GM12878 (cell line): ENCODE measurements around the gene RPP40. TPM values are rescaled to one million over a fixed set of nuclear protein-coding genes. Genes with fewer than 3 reads are reported as not detected.

Source experiments
- CTCF ChIP-seq, 3 experiments: IDR thresholded peaks in 2 of 3; conservative IDR thresholded peaks in 1 of 3; 2 replicates each; pipeline ENCODE4 v1.5.1; 2011; ENCODE audit warnings: low read depth in 3 of 3, low read length in 3 of 3, mild to moderate bottlenecking in 3 of 3, control low read depth in 2 of 3, moderate library complexity in 2 of 3, inconsistent platforms in 1 of 3, mixed read lengths in 1 of 3; ENCODE audit not compliant: control insufficient read depth in 2 of 3, insufficient read depth in 1 of 3; ENCODE audit errors: extremely low read depth in 1 of 3
- EGR1 ChIP-seq, 2 experiments: IDR thresholded peaks; 1 replicate in 1 of 2; 2 replicates in 1 of 2; pipeline ENCODE4 v1.6.1; 2011 to 2012; ENCODE audit warnings: low read depth in 2 of 2, low read length in 2 of 2, borderline replicate concordance in 1 of 2, mild to moderate bottlenecking in 1 of 2, moderate library complexity in 1 of 2
- EZH2 ChIP-seq: IDR thresholded peaks from 2 replicates; pipeline ENCODE4 v1.6.1; 2012; ENCODE audit warnings: low read depth, mild to moderate bottlenecking, control low read depth, inconsistent platforms, low read length, borderline replicate concordance; ENCODE audit not compliant: control insufficient read depth
- HSF1 ChIP-seq: fragments of 150-350 bp; IDR thresholded peaks from 2 replicates; pipeline ENCODE4 v1.6.1; 2014; ENCODE audit warnings: mild to moderate bottlenecking, low read depth, low read length
- MTA3 ChIP-seq: IDR thresholded peaks from 2 replicates; pipeline ENCODE4 v1.6.1; 2012; ENCODE audit warnings: low read length, inconsistent platforms, borderline replicate concordance
- NR2C1 ChIP-seq: fragments of 450-650 bp; IDR thresholded peaks from 2 replicates; pipeline ENCODE4 v1.6.1; 2017; ENCODE audit warnings: antibody characterized with exemption, mild to moderate bottlenecking, moderate library complexity
- NR2C2 ChIP-seq: IDR thresholded peaks from 2 replicates; pipeline ENCODE4 v1.6.1; 2011; ENCODE audit warnings: borderline replicate concordance, low read depth; ENCODE audit not compliant: control insufficient read depth, insufficient read length
- NR2F1 ChIP-seq: fragments of 450-650 bp; conservative IDR thresholded peaks from 2 replicates; pipeline ENCODE4 v1.6.1; 2017; ENCODE audit warnings: mild to moderate bottlenecking
- PML ChIP-seq: IDR thresholded peaks from 2 replicates; pipeline ENCODE4 v1.6.1; 2012; ENCODE audit warnings: low read length, inconsistent platforms
- RCOR1 ChIP-seq: conservative IDR thresholded peaks from 2 replicates; pipeline ENCODE4 v1.6.1; 2012; ENCODE audit warnings: low read depth, low read length, improper control_type of control experiment
- RELA ChIP-seq: fragments of 450-650 bp; IDR thresholded peaks from 2 replicates; pipeline ENCODE4 v1.8.0; 2014; ENCODE audit warnings: borderline replicate concordance; ENCODE audit not compliant: partially characterized antibody
- SMAD1 ChIP-seq: fragments of 450-650 bp; IDR thresholded peaks from 2 replicates; pipeline ENCODE4 v1.6.1; 2018; ENCODE audit warnings: mild to moderate bottlenecking, low read depth; ENCODE audit not compliant: partially characterized antibody
- SMAD5 ChIP-seq: IDR thresholded peaks from 2 replicates; pipeline ENCODE4 v1.6.1; 2016; ENCODE audit warnings: antibody characterized with exemption, low read depth
- polyA plus RNA-seq, 11 experiments: library from polyadenylated mRNA; depleted of rRNA in 4 of 11; unstranded in 6 of 11; stranded (reverse) in 5 of 11; fragments of >200 nt; fragmentation: Nextera tagmentation in 4 of 11; fragmentation: Illumina TruSeq in 1 of 11; extraction: Ambion mirVana in 4 of 11; extraction: Trizol in 1 of 11; gene quantifications; 1 replicate in 1 of 11; 2 replicates in 10 of 11; pipeline versions ENCODE4 v1.2.1 to v1.2.3, GENCODE V29; 2011 to 2016; ENCODE audit warnings: inconsistent platforms in 2 of 11, missing spikeins in 2 of 11, low read depth in 1 of 11
- total RNA-seq, 4 experiments: library from RNA; depleted of rRNA in 3 of 4; stranded (reverse); fragments of >200 nt in 3 of 4; fragmentation: Illumina TruSeq in 1 of 4; extraction: Trizol in 1 of 4; gene quantifications; 2 replicates each; pipeline versions ENCODE4 v1.2.1 to v1.2.3, GENCODE V29; 2013 to 2021

The RPP40 gene
- total and polyA plus RNA-seq, 10 of the 15 experiments (the other 5 are each of a cell fraction or from before 2014, with no cell fraction given), result 5.6 to 46.3 (median 21.7) TPM

GRCh38 chr6:4969609-4970285 is 34.1 kb downstream of the RPP40 start (continued):
- TF ChIP-seq CTCF (IDR thresholded peaks at IDR 0.05 in 2 of 3, conservative IDR thresholded peaks at IDR 0.05 in 1 of 3; ENCODE audit: control insufficient read depth in 2 of 3, extremely low read depth in 1 of 3, insufficient read depth in 1 of 3, low read depth in 3 of 3, low read length in 3 of 3) (no peak), SMAD5 (no peak), RCOR1 (no peak), NR2C2 (no peak), NR2C1 (no peak), NR2F1 (no peak), HSF1 (no peak), PML (no peak), RELA (no peak), EZH2 (no peak), EGR1 (IDR thresholded peaks at IDR 0.05; ENCODE audit: borderline replicate concordance in 1 of 2, low read depth in 2 of 2, low read length in 2 of 2) (no peak), MTA3 (no peak), SMAD1 (no peak)
